BLaER1 treated with 17β-estradiol and CSF1 and Interleukin-3, amounts not matched to agents 10 nM and 100 nM (cell line): Measurements from ENCODE around the gene UFD1.
A peak's percentile ranks its signal among the peaks of the same experiment; 100 is the strongest.

Experiments used
- H3K27ac ChIP-seq, 11 experiments: shearing (Covaris generic); formaldehyde crosslinking; 2 replicates each; pipeline ENCODE4 v1.8.1; 2022
- H3K27me3 ChIP-seq, 11 experiments: shearing (Covaris generic); formaldehyde crosslinking; 2 replicates each; pipeline ENCODE4 v1.8.1; 2022
- H3K36me3 ChIP-seq, 11 experiments: shearing (Covaris generic); formaldehyde crosslinking; 2 replicates each; pipeline ENCODE4 v1.8.1; 2022
- H3K4me1 ChIP-seq, 10 experiments: shearing (Covaris generic); formaldehyde crosslinking; 2 replicates each; pipeline ENCODE4 v1.8.1; 2022
- H3K4me2 ChIP-seq, 11 experiments: shearing (Covaris generic); formaldehyde crosslinking; 2 replicates each; pipeline ENCODE4 v1.8.1; 2022
- H3K4me3 ChIP-seq, 10 experiments: shearing (Covaris generic); formaldehyde crosslinking; 2 replicates each; pipeline ENCODE4 v1.8.1; 2022
- H3K9ac ChIP-seq, 11 experiments: shearing (Covaris generic); formaldehyde crosslinking; 2 replicates each; pipeline ENCODE4 v1.8.1; 2022
- H3K9me3 ChIP-seq, 11 experiments: shearing (Covaris generic); formaldehyde crosslinking; replicated peaks in 1 of 11; 2 replicates each; pipeline ENCODE4 v1.8.1; 2022
- H4K20me1 ChIP-seq, 11 experiments: shearing (Covaris generic); formaldehyde crosslinking; 2 replicates each; pipeline ENCODE4 v1.8.1; 2022
- Cebpa-rat ChIP-seq, 11 experiments: shearing (Covaris generic); IDR thresholded peaks; 2 replicates each; pipeline ENCODE4 v1.8.1; 2022

UFD1 gene

DNA sequence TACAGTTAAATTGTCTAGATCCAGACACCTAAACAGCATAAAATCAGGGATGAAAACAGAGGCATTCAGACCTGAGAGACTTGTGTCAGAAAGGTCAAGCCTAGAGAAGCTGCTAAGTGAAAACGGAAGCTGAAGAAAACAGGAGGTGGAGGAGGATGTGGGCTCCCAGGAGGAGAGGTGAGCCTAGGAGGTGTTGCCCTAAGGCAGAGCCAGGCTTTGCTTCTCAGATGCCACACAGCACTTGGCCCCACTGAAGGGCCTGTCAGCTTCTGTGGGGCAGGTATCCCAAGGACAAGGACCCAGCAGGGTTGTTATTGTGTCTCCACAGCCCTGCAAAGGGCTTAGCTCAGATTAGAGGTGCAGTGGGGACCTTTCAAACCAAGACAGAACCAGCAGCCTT, 14.4 kb downstream of the UFD1 start:
- Histone ChIP-seq H3K36me3 (peaks cover 88 to 100% (median 97%) of the 10 kb centered on the region in 11 experiments), H3K9ac (peak overlapping the region in 8 of 11 experiments; percentile 1 to 48 (median 26); a peak in 10 of 22 replicates), H3K27me3 (no peaks in the 10 kb centered on the region), H3K4me1 (peaks cover 0 to 22% (median 16%) of the 10 kb centered on the region in 10 experiments; a peak in 14 of 20 replicates), H3K27ac (peak overlapping the region in 4 of 11 experiments; percentile 21 to 45 (median 30); a peak in 5 of 22 replicates), H4K20me1 (peaks cover 0 to 47% (median 32%) of the 10 kb centered on the region in 11 experiments; a peak in 17 of 22 replicates), H3K4me3 (no peak overlapping the region), H3K9me3 (no peaks in the 10 kb centered on the region), H3K4me2 (peak overlapping the region in 8 of 11 experiments; percentile 28 to 67 (median 50); a peak in 15 of 22 replicates)
- TF ChIP-seq Cebpa-rat (IDR thresholded peaks at IDR 0.05): no peak

DNA sequence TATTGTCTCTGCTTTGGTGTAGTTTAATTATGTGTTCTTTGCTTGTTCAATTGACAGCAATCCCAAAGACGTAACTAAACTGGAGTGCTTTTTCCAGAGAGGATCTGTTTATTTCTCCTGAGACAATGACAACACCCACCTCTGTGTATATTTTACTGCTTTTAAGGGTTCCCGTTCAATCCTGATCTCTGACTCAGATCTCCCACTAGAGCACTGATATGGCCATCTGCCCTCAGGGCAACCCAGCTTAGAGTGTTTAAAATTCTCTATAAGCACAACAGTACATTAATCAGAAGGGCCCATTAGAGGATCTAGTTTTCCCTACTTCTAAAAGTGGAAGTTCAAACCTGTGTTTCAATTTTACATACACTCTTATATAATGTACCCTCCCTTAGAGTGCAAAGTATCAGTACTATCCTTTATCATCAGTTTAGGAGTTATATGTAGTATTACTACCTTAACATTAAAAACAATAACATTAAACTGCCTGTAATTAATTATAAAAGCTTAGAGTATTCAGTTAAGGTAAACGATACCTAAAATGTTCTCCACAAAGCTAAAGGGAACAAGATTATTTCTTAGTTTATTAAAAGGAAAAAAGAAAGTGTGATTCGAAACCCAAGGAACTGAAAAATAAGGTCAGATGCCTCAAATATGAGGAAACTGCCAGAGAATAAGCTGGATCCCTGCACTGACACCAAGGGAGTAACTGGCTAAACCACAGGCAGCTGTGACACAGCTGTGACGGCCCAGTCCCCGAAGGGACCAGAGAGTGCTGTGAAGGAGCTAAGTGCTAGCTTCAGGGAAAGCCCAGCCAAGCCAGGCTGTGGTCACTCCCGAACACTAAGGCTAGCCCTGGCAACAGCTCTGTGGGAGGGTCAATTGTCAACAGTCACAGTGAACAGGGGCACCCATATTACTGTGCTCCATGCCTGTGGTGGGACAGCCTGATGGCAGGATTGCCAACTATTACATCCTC, 15.2 kb downstream of the UFD1 start:
- Histone ChIP-seq H3K36me3 (peaks cover 88 to 100% (median 95%) of the 10 kb centered on the region in 11 experiments), H3K27ac (peak overlapping the region in 5 of 11 experiments; percentile 5 to 45 (median 25); a peak in 5 of 22 replicates)
- no peak for TF ChIP-seq Cebpa-rat (IDR thresholded peaks at IDR 0.05)

GRCh38 chr22:19463008-19463407, 16.0 kb downstream of the UFD1 start:
- Histone ChIP-seq H3K27ac (no peak overlapping the region), H3K4me2 (no peak overlapping the region), H3K9me3 (no peaks in the 10 kb centered on the region), H3K27me3 (no peaks in the 10 kb centered on the region), H4K20me1 (peaks cover 0 to 32% (median 20%) of the 10 kb centered on the region in 11 experiments; a peak in 14 of 22 replicates), H3K4me3 (no peak overlapping the region), H3K36me3 (peaks cover 88 to 100% (median 95%) of the 10 kb centered on the region in 11 experiments), H3K9ac (no peak overlapping the region), H3K4me1 (peaks cover 0 to 22% (median 16%) of the 10 kb centered on the region in 10 experiments; a peak in 14 of 20 replicates)
- no peak for TF ChIP-seq Cebpa-rat (IDR thresholded peaks at IDR 0.05)

More for the DNA sequence above, 15.2 kb downstream of the UFD1 start:
- Histone ChIP-seq H3K9me3 (no peaks in the 10 kb centered on the region), H4K20me1 (peaks cover 0 to 39% (median 24%) of the 10 kb centered on the region in 11 experiments; a peak in 17 of 22 replicates), H3K9ac (peak overlapping the region in 8 of 11 experiments; percentile 1 to 48 (median 26); a peak in 9 of 22 replicates), H3K4me1 (peaks cover 0 to 22% (median 16%) of the 10 kb centered on the region in 10 experiments; a peak in 14 of 20 replicates), H3K4me2 (peak overlapping the region in 8 of 11 experiments; percentile 28 to 67 (median 50); a peak in 15 of 22 replicates), H3K27me3 (no peaks in the 10 kb centered on the region), H3K4me3 (no peak overlapping the region)

- Histone ChIP-seq H3K27me3 (no peaks in the 10 kb centered on the region), H3K4me2 (no peak overlapping the region), H4K20me1 (peaks cover 0 to 22% (median 13%) of the 10 kb centered on the region in 11 experiments; a peak in 12 of 22 replicates), H3K4me1 (peaks cover 0 to 22% (median 16%) of the 10 kb centered on the region in 10 experiments; a peak in 15 of 20 replicates), H3K36me3 (peaks cover 88 to 100% (median 95%) of the 10 kb centered on the region in 11 experiments), H3K4me3 (no peak overlapping the region), H3K9ac (no peak overlapping the region), H3K27ac (no peak overlapping the region), H3K9me3 (no peaks in the 10 kb centered on the region)
- no peak for TF ChIP-seq Cebpa-rat (IDR thresholded peaks at IDR 0.05)
These were observed 17.5 kb downstream of the UFD1 start for GRCh38 chr22:19461506-19461905.

- Histone ChIP-seq H3K36me3 (peaks cover 88 to 100% (median 95%) of the 10 kb centered on the region in 11 experiments), H3K4me1 (peaks cover 0 to 21% (median 16%) of the 10 kb centered on the region in 10 experiments; a peak in 17 of 20 replicates), H3K27me3 (no peaks in the 10 kb centered on the region), H3K9ac (no peak overlapping the region), H3K4me2 (no peak overlapping the region), H3K9me3 (no peaks in the 10 kb centered on the region), H4K20me1 (peaks cover 0 to 28% (median 9%) of the 10 kb centered on the region in 11 experiments; a peak in 9 of 22 replicates), H3K27ac (no peak overlapping the region), H3K4me3 (no peak overlapping the region)
- no peak for TF ChIP-seq Cebpa-rat (IDR thresholded peaks at IDR 0.05)
These were observed 19.0 kb downstream of the UFD1 start for GRCh38 chr22:19460036-19460435.

GRCh38 chr22:19457828-19458428, 21.1 kb downstream of the UFD1 start:
- Histone ChIP-seq H3K27me3 (no peaks in the 10 kb centered on the region), H3K27ac (no peak overlapping the region), H3K4me3 (no peak overlapping the region), H4K20me1 (peaks cover 0 to 28% (median 0%) of the 10 kb centered on the region in 11 experiments; a peak in 3 of 22 replicates), H3K4me1 (peaks cover 0 to 13% (median 0%) of the 10 kb centered on the region in 10 experiments; a peak in 6 of 20 replicates), H3K4me2 (no peak overlapping the region), H3K9me3 (no peaks in the 10 kb centered on the region), H3K36me3 (peaks cover 91 to 100% (median 96%) of the 10 kb centered on the region in 11 experiments), H3K9ac (0 out of 22 replicates have a peak overlapping the region, but pooled peaks of 1 of the 11 experiments have one; percentile 42)
- TF ChIP-seq Cebpa-rat (IDR thresholded peaks at IDR 0.05): no peak

DNA sequence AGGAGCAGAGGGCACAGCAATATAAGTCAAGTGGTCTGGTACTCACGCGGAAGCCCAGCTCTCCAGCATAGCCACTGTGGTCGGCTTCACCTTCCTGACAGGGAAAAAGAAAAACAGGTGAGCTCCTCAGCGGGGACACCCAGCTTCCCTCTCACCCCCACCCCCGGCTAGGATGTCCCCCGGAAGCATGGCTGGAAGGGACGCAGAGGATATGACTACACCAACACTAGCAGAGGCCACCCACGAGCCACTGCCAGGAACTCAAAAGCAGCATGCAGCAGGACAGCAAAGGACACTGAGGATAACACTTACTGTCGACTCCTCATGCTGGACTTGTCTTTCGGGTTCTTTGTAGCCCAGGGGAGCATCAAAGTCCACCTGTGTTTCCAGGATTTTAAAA, 22.5 kb downstream of the UFD1 start:
- H3K9ac ChIP-seq: no peak overlapping the region
- TF ChIP-seq Cebpa-rat (IDR thresholded peaks at IDR 0.05): no peak
- no peak overlapping the region for H3K4me3 ChIP-seq
- H3K27me3 ChIP-seq: no peaks in the 10 kb centered on the region
- H3K36me3 ChIP-seq: peaks cover 94 to 100% (median 98%) of the 10 kb centered on the region in 11 experiments
- H4K20me1 ChIP-seq: peaks cover 0 to 33% (median 0%) of the 10 kb centered on the region in 11 experiments; a peak in 4 of 22 replicates
- no peak overlapping the region for H3K27ac ChIP-seq
- no peak overlapping the region for H3K4me2 ChIP-seq
- peaks cover 0 to 13% (median 0%) of the 10 kb centered on the region in 10 experiments; a peak in 6 of 20 replicates for H3K4me1 ChIP-seq
- no peaks in the 10 kb centered on the region for H3K9me3 ChIP-seq

GRCh38 chr22:19455585-19456370, 23.2 kb downstream of the UFD1 start:
- TF ChIP-seq Cebpa-rat (IDR thresholded peaks at IDR 0.05): no peak
- Histone ChIP-seq H3K27me3 (no peaks in the 10 kb centered on the region), H3K36me3 (peaks cover 94 to 100% (median 99%) of the 10 kb centered on the region in 11 experiments), H3K4me2 (peak overlapping the region in 1 of 11 experiments; percentile 17; a peak in 1 of 22 replicates), H3K27ac (no peak overlapping the region), H3K9me3 (no peaks in the 10 kb centered on the region), H4K20me1 (peaks cover 0 to 35% (median 0%) of the 10 kb centered on the region in 11 experiments; a peak in 4 of 22 replicates), H3K9ac (no peak overlapping the region), H3K4me1 (peaks cover 0 to 13% (median 0%) of the 10 kb centered on the region in 10 experiments; a peak in 6 of 20 replicates), H3K4me3 (no peak overlapping the region)
